Omental fat pad (tissue), 4 donors: ENCODE results near the gene ZCCHC10. TPM values are rescaled to one million over a fixed set of nuclear protein-coding genes. Genes with fewer than 3 reads are reported as not detected.

ENCODE experiments used
- ATAC-seq: fragments of 150-250 bp; one replicate; pipeline ENCODE4 v1.9.1; 2016; ENCODE audit warnings: mild to moderate bottlenecking, moderate library complexity; ENCODE audit not compliant: low FRiP score
- DNase-seq: peaks from one replicate; pipeline ENCODE4 v3.0.0-alpha.2; 2019; ENCODE audit warnings: low spot score
- CTCF ChIP-seq, 3 donors: fragments of 450-650 bp; IDR thresholded peaks; one replicate each; pipeline ENCODE4 v1.5.1; 2016 to 2017; ENCODE audit warnings: antibody characterized with exemption in 3 of 3, mild to moderate bottlenecking in 3 of 3, moderate library complexity in 2 of 3
- small RNA-seq: library from RNA; depleted of rRNA; stranded (forward); fragments of <200 nt; gene quantifications from one replicate; pipeline ENCODE3, GENCODE V24; 2016
- total RNA-seq, 4 donors: library from RNA; depleted of rRNA; stranded (reverse); fragments of >200 nt; gene quantifications; one replicate each; pipeline ENCODE4 v1.1.0, GENCODE V29; 2016

ZCCHC10 gene
- total RNA-seq, 4 donors from 2014 or later, result 13.8 to 21.4 (median 16.9) TPM

GRCh38 chr5:132953710-132954109 lies 72.6 kb downstream of the ZCCHC10 start:
- no peak for ATAC-seq
- no peak for TF ChIP-seq CTCF (IDR thresholded peaks at IDR 0.05)
- DNase-seq, result no peak

DNA sequence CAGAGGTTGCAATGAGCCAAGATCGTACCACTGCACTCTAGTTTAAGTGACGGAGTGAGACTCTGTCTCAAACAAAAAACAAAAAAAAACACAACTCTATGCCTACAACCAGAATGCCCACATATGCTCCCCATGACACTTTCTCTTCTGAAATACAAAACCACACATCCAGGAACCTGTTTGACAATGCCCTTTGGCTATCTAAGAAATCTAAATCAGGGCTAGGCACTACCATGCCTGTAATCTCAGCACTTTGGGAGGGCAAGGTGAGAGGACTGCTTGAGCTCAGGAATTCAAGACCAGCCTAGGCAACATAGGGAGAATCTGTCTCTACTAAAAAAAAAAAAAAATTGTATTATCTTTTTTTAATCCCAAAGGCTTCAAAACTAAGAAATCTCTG lies 73.5 kb downstream of the ZCCHC10 start:
- DNase-seq (no peak), ATAC-seq (no peak)
- no peak for TF ChIP-seq CTCF (IDR thresholded peaks at IDR 0.05)

DNA sequence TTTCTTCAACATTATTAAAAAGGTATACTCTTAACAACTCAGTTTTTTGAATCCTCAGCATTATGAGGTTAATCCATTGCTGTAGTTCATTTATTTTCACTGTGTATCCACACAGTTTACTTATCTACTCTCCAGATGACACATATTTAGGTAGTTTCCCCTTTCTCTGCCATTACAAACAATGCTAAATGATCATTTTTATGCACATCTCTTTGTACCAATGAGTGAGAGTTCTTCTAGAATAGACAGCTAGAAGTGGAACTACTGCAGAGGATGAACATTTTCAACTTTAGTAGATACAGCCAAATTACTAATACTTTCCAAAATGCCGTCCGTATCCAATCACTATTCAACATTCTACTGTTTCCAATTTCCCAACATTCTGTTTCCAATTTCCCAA lies 74.5 kb downstream of the ZCCHC10 start:
- ATAC-seq (no peak), DNase-seq (no peak)
- no peak for TF ChIP-seq CTCF (IDR thresholded peaks at IDR 0.05)

DNA sequence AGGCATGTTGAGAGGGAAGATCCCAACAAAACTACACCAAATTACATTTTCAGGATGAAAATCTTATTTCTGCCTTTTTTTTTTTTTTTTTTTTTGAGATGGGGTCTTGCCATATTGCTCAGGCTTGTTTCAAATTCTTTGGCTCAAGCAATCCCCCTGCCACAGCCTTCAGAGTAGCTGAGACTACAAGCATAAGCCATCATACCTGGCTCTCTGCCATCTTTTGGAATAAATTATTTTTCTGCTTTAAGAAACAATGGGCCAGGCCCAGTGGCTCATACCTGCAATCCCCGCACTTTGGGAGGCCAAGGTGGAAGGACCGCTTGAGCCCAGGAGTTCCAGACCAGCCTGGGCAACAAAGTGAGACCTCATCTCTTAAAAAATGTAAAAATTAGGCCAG lies 77.2 kb downstream of the ZCCHC10 start:
- DNase-seq (no peak), ATAC-seq (no peak)
- no peak for TF ChIP-seq CTCF (IDR thresholded peaks at IDR 0.05)

DNA sequence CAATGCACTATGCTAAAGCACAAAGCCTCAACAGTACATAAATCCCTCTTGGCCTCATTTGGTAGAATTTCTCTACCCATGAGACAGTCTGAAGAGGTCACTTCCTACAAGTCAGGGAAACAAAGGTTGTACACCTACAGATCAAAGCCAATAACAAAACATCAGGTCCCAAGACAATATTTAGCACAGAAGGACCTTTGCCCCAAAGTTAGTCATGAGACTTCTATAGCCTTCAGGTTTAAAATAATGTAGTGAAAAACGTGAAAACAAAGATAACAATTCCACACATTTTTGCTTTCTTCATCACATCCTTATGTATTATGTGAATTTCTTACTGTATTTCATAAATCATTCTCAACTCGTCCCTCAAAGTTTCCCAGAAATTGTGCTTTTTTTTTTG lies 78.7 kb downstream of the ZCCHC10 start:
- DNase-seq, result no peak
- TF ChIP-seq CTCF (IDR thresholded peaks at IDR 0.05), result no peak
- ATAC-seq, result no peak

Small RNA genes within 50 kb of the gene (small RNA-seq; reads per million reads assigned to genes)
- gene AC113410.1 (not detected), gene AC113410.3 (not detected), gene ATP6V0E1P1 (not detected), gene RF00019 (not detected)

Other genes with a start within 250 kb of the ZCCHC10 start
- 10 to 100 TPM; 27.6 to 42.1 (median 29.7) TPM for gene SEPTIN8, start 249.3 kb downstream of the ZCCHC10 start, total RNA-seq
- under 1 TPM in 2 of 4 donors, not detected in 2; 0.13 to 0.28 TPM for gene SOWAHA, start 213.2 kb downstream of the ZCCHC10 start, total RNA-seq
- gene SHROOM1, start 195.9 kb downstream of the ZCCHC10 start, total RNA-seq, result 10 to 100 TPM in 2 of 4 donors, 1 to 10 TPM in 2; 7.0 to 17.0 (median 9.1) TPM
- gene GDF9, start 160.1 kb downstream of the ZCCHC10 start, total RNA-seq, result 1 to 10 TPM in 1 of 4 donors, under 1 TPM in 2, not detected in 1; 0.24 to 1.3 (median 0.31) TPM
- 100 to 1,000 TPM in 3 of 4 donors, 10 to 100 TPM in 1; 89.7 to 173 (median 115) TPM for gene UQCRQ, start 159.9 kb downstream of the ZCCHC10 start, total RNA-seq
- gene LEAP2, start 152.9 kb downstream of the ZCCHC10 start, total RNA-seq, result 1 to 10 TPM in 3 of 4 donors, under 1 TPM in 1; 0.84 to 2.3 (median 1.4) TPM
- 100 to 1,000 TPM in 2 of 4 donors, 10 to 100 TPM in 2; 52.8 to 118 (median 87.5) TPM for gene AFF4, start 62.9 kb downstream of the ZCCHC10 start, total RNA-seq
- gene HSPA4, start 25.5 kb upstream of the ZCCHC10 start, total RNA-seq, result 10 to 100 TPM; 43.3 to 81.7 (median 61.5) TPM